NT2/D1 (cell line): Measurements from ENCODE around the gene SH3RF1.

Experiments
- SUZ12 ChIP-seq: IDR thresholded peaks from 2 replicates; pipeline ENCODE4 v1.6.1; 2011; ENCODE audit not compliant: insufficient read length, insufficient read depth; ENCODE audit errors: extremely low read depth
- YY1 ChIP-seq: IDR thresholded peaks from 2 replicates; pipeline ENCODE4 v1.6.1; 2011; ENCODE audit not compliant: insufficient read length, insufficient read depth
- ZNF274 ChIP-seq: IDR thresholded peaks from 2 replicates; pipeline ENCODE4 v1.6.1; 2011; ENCODE audit warnings: mild to moderate bottlenecking, low read depth, low read length

GRCh38 chr4:169148885-169149284 is 121.9 kb downstream of the SH3RF1 start:
- TF ChIP-seq YY1: no peak
- TF ChIP-seq ZNF274: no peak
- TF ChIP-seq SUZ12: no peak
